AG10803 (cell line): ENCODE measurements around the gene GCK.

Source experiments
- DNase-seq: peaks from one replicate; pipeline ENCODE4 v3.0.0; 2010; ENCODE audit warnings: low read depth
- H3K4me3 ChIP-seq: 2 replicates; pipeline ENCODE4 v1.5.1; 2011; ENCODE audit warnings: mild to moderate bottlenecking, low read length, control low read depth
- TF ChIP-seq, protein P1 (sequence below): conservative IDR thresholded peaks from 2 replicates; pipeline ENCODE4 v1.5.1; 2011; ENCODE audit warnings: mild to moderate bottlenecking, low read length, control low read depth, inconsistent platforms

The GCK gene

DNA sequence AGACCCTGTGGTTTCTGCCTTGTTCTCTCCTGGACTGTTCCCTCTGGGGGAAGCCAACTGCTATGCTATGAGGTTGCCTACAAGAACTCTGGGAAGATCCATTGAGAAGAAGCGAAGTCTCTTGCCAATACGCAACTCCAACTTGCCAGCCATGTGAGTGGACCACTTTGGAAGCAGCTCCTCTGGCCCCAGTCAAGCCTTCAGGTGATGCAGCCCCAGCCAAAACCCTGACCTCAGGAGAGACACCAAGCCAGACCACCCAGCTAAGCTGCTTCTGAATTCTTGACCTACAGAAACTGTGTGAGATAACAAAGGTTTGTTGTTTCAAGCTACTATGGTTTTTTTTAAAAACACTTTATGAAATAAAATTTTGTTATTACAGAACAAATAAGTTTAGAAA is 27.9 kb downstream of the GCK start:
- no peak for DNase-seq
- H3K4me3 ChIP-seq = no peak overlapping the region
- TF ChIP-seq, protein P1, sequence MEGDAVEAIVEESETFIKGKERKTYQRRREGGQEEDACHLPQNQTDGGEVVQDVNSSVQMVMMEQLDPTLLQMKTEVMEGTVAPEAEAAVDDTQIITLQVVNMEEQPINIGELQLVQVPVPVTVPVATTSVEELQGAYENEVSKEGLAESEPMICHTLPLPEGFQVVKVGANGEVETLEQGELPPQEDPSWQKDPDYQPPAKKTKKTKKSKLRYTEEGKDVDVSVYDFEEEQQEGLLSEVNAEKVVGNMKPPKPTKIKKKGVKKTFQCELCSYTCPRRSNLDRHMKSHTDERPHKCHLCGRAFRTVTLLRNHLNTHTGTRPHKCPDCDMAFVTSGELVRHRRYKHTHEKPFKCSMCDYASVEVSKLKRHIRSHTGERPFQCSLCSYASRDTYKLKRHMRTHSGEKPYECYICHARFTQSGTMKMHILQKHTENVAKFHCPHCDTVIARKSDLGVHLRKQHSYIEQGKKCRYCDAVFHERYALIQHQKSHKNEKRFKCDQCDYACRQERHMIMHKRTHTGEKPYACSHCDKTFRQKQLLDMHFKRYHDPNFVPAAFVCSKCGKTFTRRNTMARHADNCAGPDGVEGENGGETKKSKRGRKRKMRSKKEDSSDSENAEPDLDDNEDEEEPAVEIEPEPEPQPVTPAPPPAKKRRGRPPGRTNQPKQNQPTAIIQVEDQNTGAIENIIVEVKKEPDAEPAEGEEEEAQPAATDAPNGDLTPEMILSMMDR = no peak

DNA sequence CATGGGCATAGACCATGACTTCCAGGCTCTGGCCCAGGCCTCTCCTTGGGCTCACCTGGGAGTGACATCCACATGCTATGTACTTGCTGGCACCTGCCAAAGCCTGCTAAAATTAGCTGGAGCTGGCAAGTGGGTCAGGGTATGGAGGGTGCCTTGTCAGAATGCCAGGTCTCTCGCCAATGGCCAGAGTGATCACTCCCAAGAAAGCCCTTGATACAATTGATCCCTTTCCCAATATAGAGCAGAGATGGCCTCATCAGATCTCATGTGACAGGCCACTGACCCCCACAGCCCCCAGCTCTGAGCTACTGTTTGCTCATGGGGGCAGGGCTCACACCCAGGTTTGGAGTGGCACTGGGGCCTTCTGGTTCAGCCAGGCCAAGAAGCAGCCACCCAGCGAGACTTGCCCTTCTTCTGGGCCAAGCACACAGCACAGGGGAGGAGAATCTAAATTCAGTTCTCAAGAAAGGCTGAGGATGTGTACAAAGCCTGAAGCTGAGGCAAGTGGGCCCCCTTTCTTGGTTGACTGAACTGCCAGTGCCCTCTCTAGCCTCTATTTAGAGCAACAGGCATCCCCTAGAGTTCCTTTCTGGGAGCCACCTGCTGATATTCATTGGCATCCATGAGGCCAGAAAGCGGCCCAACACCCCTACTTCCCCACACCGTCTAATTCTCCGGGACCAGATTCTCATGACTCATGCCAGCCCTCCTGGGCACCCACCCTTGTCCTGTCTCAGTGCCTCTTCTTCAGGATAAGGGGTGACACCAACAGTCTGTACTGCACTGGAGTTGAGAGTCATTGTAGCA is 29.2 kb downstream of the GCK start:
- no peak for DNase-seq
- TF ChIP-seq, protein P1 = no peak
- H3K4me3 ChIP-seq = no peak overlapping the region

DNA sequence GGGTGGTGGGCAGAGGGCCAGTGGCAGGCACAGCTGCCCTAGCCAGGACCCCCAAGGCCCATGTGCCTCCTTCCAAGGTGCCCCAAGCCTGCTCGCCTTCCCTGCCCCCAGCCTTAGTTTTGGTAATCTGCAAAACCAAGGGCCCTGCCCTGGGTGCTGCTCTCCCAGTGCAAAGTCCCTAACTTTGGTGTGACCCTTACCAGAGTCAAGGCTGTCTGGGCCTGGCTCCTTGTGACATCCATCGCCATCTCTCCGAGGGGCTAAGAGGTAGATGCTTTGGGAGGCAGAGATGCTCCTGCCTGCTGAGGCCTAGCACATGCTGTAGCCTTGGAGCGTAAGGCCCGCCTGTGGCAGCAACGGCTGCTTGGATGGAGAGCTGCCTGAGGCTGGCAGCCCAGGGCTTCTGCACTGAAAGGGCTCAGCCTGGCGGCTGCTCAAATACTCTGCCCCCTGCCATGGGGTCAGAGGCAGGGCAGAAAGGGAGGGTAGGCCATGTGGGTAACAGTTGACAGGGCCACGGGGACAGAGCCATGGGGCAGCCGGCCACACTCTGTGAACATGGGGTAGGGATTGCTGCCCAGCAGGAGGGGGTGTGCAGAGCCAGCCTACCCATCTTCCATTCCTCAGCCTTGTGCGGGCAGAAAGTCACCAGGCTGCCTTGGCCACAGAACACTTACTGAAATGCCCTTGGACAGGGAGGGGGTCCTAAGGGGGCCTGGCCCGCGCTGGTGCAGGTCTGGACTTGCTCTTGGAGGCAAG is 30.2 kb downstream of the GCK start:
- TF ChIP-seq, protein P1 = no peak
- no peak for DNase-seq
- no peak overlapping the region for H3K4me3 ChIP-seq

DNA sequence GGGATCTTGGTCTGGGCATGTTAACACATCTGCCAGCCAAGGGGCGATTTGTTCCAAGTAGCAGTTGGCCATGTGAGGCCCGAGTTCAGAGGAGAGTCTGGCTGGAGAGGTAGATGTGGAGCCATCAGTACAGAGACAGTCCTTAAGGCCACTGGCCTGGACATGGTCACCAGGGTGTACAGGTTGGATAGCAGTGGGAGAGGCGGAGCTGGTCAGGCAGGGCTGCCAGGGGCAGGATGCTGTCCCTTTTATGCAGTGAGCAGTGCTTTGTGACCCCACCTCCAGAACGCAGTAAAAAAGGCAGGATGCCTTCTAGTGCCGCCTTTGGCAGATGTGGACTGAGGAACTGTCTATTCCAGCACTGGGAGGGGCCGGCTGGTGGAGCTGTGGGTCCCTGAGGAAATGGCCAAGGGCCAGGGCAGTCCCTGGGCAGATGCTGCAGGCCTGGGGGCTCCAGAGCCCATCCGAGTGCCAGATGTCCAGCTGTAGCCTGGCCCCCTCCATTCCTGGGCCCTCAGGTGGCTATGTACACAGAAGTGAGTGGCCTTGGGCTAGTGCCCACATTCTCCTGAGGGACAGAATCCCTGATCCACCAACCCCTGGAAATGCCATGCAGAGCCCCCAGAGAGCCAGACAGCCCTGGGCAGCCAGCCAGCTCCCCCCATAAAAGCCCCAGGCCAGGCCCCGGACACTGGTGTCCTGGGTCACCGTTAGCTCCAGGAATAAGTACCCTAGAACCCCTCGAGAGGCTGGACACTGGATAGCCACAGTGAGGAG is 31.0 kb downstream of the GCK start:
- no peak for DNase-seq
- H3K4me3 ChIP-seq = no peak overlapping the region
- TF ChIP-seq, protein P1 = no peak

DNA sequence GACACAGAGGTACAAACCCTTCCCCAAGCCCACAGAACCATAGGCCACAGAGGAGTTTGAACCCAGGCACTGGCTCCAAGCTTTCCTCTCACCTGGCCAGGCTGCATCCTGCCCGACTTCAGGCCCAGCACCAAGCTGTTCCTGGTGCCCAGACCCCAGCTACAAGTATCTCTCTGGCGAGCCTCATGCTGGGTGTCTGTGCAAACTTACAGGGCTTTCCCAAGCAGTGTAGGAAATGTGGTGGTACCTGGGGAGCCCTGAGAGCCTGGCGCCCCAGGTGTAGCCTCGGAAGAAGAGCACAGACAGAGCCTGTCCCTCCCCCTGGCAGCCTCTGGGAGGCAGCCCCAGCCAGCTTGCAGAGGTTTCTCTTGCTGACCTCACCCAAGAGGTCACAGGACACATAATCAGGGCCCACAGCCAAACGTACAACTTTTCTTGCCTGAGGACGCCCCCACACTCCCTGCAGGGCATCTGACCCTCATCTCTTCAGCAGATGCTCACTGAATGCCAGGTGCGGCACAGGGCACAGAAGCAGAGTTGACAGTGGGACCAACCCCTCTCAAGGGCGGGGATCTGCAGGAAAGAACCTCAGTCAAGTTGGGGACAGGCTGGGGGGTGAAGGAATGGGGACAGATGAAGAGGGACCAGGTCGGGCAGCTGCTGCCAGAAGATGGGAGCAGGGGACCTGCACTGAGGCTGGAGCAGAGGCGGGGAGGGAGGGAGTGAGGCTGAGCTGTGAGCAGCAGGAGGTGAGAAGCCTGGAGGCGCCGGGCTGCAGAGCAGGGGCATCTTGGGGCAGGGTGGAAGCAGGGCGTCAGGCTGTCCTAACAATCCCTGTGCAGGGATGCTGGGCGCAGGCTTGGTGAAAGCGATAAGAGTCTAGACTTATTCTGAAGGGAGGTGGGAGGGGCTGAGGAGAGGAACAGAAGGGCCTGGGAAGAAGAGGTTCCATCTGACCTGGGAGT is 31.8 kb downstream of the GCK start:
- TF ChIP-seq, protein P1 = no peak
- DNase-seq = no peak
- no peak overlapping the region for H3K4me3 ChIP-seq

DNA sequence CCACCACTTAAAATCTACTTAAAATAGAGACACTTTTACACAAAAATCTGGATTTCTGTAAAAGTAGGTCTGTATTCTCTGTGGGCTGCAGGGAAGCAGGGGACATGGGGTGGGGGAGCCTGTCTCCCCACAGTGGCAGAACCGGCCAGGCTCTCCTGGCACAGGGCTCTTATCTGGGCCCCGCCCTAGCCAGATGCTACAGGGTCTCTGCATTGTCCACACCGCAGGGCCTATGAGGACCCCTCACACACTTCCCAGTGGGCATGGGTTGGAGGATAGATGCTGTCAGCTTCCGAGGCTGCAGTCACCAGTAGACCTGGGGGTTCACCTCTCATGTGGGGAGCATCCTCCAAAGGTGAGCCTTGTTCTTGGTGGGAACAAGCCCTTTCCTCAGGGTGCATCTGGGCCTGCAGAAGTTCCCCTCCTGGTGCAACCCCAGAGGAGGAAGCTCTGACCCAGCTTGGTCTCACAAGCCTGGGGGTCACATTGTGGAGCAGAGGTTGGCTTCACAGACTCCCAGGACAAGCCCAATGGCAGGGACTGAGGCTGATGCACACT is 32.7 kb downstream of the GCK start:
- DNase-seq = no peak
- no peak overlapping the region for H3K4me3 ChIP-seq
- TF ChIP-seq, protein P1 = no peak
